ENCODE data around the gene ATF2. TPM values are rescaled to one million over a fixed set of nuclear protein-coding genes. Genes with fewer than 3 reads are reported as not detected.

ATF2 gene
- total and polyA plus RNA-seq, 2 of the 8 experiments (the other 6 are each of a cell fraction or from before 2014, with no cell fraction given): 31.2 to 46.5 TPM

DNA sequence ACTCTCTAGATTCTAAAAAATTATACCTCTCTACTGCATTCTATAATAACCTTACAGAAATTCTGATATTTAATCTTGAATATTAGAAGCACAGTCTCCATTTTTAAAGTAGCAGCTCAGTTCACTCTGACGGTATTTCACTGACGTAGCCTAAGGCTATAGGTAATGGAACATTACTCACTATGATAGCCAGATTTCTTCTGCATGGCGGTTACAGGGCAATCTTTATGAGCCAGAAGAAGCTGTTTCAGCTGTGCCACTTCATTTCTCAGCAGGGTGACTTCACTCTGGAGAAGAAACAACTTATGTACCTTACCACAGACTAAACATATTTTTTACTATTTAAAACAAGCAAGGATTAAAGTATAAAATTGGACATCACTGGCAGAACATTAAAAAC is 87.5 kb downstream of the ATF2 start (continued):
- no peak for TF ChIP-seq MAX (IDR thresholded peaks at IDR 0.05)
- TF ChIP-seq SIN3A (conservative IDR thresholded peaks at IDR 0.05 in 1 of 2, IDR thresholded peaks at IDR 0.05 in 1 of 2; ENCODE audit: low read depth in 1 of 2, low read length in 2 of 2): no peak
- TF ChIP-seq KDM5A (IDR thresholded peaks at IDR 0.05; ENCODE audit: low read length): no peak
- no peak for TF ChIP-seq SP2 (IDR thresholded peaks at IDR 0.05; ENCODE audit: low read length)
- no peak for TF ChIP-seq TCF12 (IDR thresholded peaks at IDR 0.05; ENCODE audit: low read depth, low read length)
- TF ChIP-seq SIX5 (IDR thresholded peaks at IDR 0.05; ENCODE audit: low read depth, low read length): no peak
